ENCODE data around the gene BCAS3. TPM values are rescaled to one million over a fixed set of nuclear protein-coding genes. Genes with fewer than 3 reads are reported as not detected.
A peak's percentile ranks its signal among the peaks of the same experiment; 100 is the strongest.

BCAS3 gene
- total RNA-seq, 1 experiment from 2014 or later: 26.3 TPM

DNA sequence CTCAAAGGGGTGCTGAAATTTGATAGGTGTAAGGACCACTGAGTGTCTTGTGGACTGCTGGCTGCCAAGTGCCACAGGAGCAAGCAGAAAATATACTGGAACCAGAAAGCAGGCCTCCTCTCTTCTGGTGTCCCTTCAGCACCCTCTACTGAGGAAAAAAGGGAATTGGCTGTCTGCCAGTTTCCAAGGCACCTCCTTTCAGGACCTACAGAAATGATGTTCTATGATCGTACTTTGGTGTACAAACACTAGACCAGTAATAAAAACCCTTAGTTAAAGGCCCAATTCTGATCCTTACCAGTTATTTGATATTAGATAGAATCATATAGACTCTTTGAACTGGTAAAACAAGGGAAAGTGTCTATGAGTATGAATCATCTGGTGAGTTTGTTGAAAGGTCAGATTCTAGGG, 35.8 kb upstream of the BCAS3 start:
- H3K27ac ChIP-seq (ENCODE audit: low read depth, low read length): no peak overlapping the region
- DNase-seq (ENCODE audit: low read depth, low spot score) (peak; percentile 78), ATAC-seq (peak; percentile 79)
- peaks cover 27% of the 10 kb centered on the region for H3K79me2 ChIP-seq (ENCODE audit: insufficient read depth, low read length)
- H3K9me2 ChIP-seq (ENCODE audit: insufficient read depth): no peaks in the 10 kb centered on the region
- TF ChIP-seq, protein P1, sequence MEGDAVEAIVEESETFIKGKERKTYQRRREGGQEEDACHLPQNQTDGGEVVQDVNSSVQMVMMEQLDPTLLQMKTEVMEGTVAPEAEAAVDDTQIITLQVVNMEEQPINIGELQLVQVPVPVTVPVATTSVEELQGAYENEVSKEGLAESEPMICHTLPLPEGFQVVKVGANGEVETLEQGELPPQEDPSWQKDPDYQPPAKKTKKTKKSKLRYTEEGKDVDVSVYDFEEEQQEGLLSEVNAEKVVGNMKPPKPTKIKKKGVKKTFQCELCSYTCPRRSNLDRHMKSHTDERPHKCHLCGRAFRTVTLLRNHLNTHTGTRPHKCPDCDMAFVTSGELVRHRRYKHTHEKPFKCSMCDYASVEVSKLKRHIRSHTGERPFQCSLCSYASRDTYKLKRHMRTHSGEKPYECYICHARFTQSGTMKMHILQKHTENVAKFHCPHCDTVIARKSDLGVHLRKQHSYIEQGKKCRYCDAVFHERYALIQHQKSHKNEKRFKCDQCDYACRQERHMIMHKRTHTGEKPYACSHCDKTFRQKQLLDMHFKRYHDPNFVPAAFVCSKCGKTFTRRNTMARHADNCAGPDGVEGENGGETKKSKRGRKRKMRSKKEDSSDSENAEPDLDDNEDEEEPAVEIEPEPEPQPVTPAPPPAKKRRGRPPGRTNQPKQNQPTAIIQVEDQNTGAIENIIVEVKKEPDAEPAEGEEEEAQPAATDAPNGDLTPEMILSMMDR (IDR thresholded peaks at IDR 0.05 in 2 of 3, conservative IDR thresholded peaks at IDR 0.05 in 1 of 3; ENCODE audit: borderline replicate concordance in 1 of 3, insufficient read depth in 1 of 3, low read depth in 2 of 3, low read length in 2 of 3): peak; percentile 46 to 80 (median 67); a peak in 5 of 6 replicates
- TF ChIP-seq, protein P2, sequence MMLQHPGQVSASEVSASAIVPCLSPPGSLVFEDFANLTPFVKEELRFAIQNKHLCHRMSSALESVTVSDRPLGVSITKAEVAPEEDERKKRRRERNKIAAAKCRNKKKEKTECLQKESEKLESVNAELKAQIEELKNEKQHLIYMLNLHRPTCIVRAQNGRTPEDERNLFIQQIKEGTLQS (IDR thresholded peaks at IDR 0.05): no peak
- TF ChIP-seq RAD21 (IDR thresholded peaks at IDR 0.05; ENCODE audit: low read depth) (peak; percentile 64), JUND (IDR thresholded peaks at IDR 0.05) (peak; percentile 22; the same call in 1 of the 2 replicates), CBX3 (IDR thresholded peaks at IDR 0.05; ENCODE audit: low read depth) (peak; percentile 50; the same call in 1 of the 2 replicates), POLR2A (IDR thresholded peaks at IDR 0.05; ENCODE audit: borderline replicate concordance, extremely low read depth, insufficient read depth, insufficient read length) (no peak), POLR2AphosphoS5 (IDR thresholded peaks at IDR 0.05; ENCODE audit: low read depth, low read length) (peak; percentile 44; the same call in 1 of the 2 replicates)
- no peak overlapping the region for H3K4me3 ChIP-seq (replicated peaks in 1 of 2; ENCODE audit: low read depth in 1 of 2, low read length in 2 of 2)
- H4K20me1 ChIP-seq (ENCODE audit: insufficient read depth): no peaks in the 10 kb centered on the region; the same call in 1 of the 2 replicates
- H2AFZ ChIP-seq (ENCODE audit: low read depth, low read length, poor library complexity, severe bottlenecking): no peak overlapping the region
- H3K4me2 ChIP-seq (ENCODE audit: low read length): peak overlapping the region; percentile 1; the same call in 1 of the 2 replicates
- peaks cover 0 to 4% of the 10 kb centered on the region in 2 experiments; a peak in 1 of 4 replicates for H3K36me3 ChIP-seq (ENCODE audit: control insufficient read depth in 1 of 2, insufficient read depth in 2 of 2, low read length in 2 of 2)
- H3K4me1 ChIP-seq (ENCODE audit: control insufficient read depth in 1 of 2, insufficient read depth in 2 of 2, low read length in 2 of 2): peaks cover 4 to 6% of the 10 kb centered on the region in 2 experiments; a peak in 3 of 4 replicates
- H3K9me3 ChIP-seq (ENCODE audit: control insufficient read depth in 1 of 2, insufficient read depth in 1 of 2, low read depth in 1 of 2, low read length in 2 of 2): no peaks in the 10 kb centered on the region
- ChIA-PET RAD21 (ENCODE audit: low non-redundant PET in 1 of 2, low total read pairs in 2 of 2, uncharacterized antibody in 2 of 2, unreplicated experiment in 2 of 2) (no interaction called here), CTCF (interaction anchor here (1.2 to 1.3 kb wide), 2 partner anchors 36 to 47 kb away, joined by 3 read pairs; partner anchors contain the start of gene BCAS3), POLR2A (no interaction called here)
- BruUV-seq (replicated peaks): no TSS peak
- no peaks in the 10 kb centered on the region for H3K27me3 ChIP-seq (ENCODE audit: insufficient read depth, low read length)
- intact Hi-C loops (cut with micrococcal nuclease): loop anchor here (10.0 kb wide), 1 partner anchor 537 kb away; no protein-coding TSS in a partner anchor
- H3K9ac ChIP-seq (ENCODE audit: low read length): no peak overlapping the region

Data from HCT116 (cell line).